PFSK-1 (cell line): ENCODE results near the gene ESYT2.

Experiments
- POLR2AphosphoS5 ChIP-seq: IDR thresholded peaks from 2 replicates; pipeline ENCODE4 v1.6.1; 2012; ENCODE audit warnings: low read depth, mild to moderate bottlenecking, control low read depth, low read length, moderate library complexity
- REST ChIP-seq, 2 experiments: IDR thresholded peaks; 2 replicates each; pipeline versions ENCODE4 v1.6.1 to v1.8.0; 2011 to 2012; ENCODE audit warnings: low read depth in 2 of 2, low read length in 2 of 2, control low read depth in 1 of 2, inconsistent platforms in 1 of 2, mild to moderate bottlenecking in 1 of 2, moderate library complexity in 1 of 2; ENCODE audit not compliant: insufficient read depth in 1 of 2
- SIN3A ChIP-seq: IDR thresholded peaks from 2 replicates; pipeline ENCODE4 v1.6.1; 2012; ENCODE audit warnings: mild to moderate bottlenecking, low read length, moderate library complexity, borderline replicate concordance; ENCODE audit not compliant: insufficient read depth
- TAF1 ChIP-seq: IDR thresholded peaks from 2 replicates; pipeline ENCODE4 v1.6.1; 2012; ENCODE audit warnings: low read length, control low read depth, borderline replicate concordance; ENCODE audit not compliant: insufficient read depth

DNA sequence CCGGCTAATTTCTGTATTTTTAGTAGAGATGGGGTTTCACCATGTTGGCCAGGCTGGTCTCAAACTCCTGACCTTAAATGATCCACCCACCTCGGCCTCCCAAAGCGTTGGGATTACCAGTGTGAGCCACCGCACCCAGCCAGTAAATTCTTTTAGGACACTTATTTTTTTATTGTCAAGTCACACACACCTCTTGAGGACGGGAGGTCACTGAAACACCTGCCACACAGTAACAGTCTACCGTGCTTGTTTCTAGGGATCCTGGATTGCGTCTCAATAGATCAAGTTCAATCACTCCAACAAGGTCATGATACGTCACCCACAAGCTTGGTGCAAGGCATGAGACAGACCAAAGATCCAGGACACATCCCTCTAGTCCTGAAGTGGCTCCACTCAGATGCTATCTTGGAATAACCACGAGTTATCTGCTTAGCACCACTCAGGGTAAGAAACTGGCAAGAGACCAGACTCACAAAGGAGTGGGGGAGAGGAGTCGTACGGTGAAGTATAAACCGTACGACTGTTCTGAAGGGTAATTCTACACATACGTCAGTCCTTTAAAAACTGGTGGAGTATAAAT, 65.8 kb downstream of the ESYT2 start:
- no peak for TF ChIP-seq POLR2AphosphoS5
- no peak for TF ChIP-seq REST (IDR thresholded peaks at IDR 0.05; ENCODE audit: insufficient read depth in 1 of 2, low read depth in 2 of 2, low read length in 2 of 2)
- TF ChIP-seq TAF1 = no peak
- TF ChIP-seq SIN3A = no peak
